ENCODE measurements around the gene LCN10.
A peak's percentile ranks its signal among the peaks of the same experiment; 100 is the strongest.
"Not testable (repeated sequence)": the region's sequence is repeated elsewhere in the genome, so short reads cannot be mapped to it uniquely, and the experiment has no call there.

LCN10 gene

DNA sequence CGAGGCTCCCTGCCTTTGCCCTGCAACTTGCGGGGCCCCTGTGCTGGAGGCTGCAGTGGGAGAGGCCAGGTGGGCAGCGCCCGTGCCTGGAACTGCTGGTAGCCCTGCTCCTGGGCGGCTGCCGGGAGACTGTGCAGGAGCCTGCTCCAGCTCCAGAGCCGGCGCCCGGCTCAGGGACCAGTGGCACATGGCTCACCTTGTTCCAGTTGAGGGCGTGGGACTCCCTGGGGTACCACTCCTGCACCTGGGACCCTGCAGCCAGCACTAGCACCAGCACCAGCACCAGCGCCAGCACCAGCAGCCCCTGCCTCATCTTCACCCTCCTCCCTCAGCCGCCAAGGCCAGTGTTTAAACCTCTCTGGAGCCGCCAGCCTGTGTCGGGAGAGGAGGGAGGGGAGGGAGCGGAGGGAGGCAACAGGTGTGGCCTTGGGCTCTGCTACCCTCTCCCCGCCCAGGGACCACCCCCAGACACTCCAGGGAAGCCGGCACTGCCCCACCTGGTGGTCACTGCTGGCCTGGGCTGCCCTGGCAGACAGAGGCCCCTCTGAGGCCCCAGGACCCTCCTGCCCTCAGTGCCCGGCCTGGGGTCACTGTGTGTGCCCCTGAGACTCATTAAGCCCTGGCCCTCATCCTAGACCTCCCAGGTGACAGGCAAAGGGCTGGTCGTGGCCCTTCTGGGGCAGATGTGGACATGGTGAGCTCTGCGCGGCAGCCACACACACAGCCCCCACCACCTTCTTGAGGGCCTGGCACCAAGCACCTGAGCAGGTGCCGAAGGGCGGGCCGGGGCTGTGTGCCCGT, at the start of gene LCN10:
Gene LCN10, minus strand, starts transcription at position 350 of the 801 bp plus-strand sequence. Its CDS starts 37 bp downstream, at position 313.
- DNase-seq = no peak

DNA sequence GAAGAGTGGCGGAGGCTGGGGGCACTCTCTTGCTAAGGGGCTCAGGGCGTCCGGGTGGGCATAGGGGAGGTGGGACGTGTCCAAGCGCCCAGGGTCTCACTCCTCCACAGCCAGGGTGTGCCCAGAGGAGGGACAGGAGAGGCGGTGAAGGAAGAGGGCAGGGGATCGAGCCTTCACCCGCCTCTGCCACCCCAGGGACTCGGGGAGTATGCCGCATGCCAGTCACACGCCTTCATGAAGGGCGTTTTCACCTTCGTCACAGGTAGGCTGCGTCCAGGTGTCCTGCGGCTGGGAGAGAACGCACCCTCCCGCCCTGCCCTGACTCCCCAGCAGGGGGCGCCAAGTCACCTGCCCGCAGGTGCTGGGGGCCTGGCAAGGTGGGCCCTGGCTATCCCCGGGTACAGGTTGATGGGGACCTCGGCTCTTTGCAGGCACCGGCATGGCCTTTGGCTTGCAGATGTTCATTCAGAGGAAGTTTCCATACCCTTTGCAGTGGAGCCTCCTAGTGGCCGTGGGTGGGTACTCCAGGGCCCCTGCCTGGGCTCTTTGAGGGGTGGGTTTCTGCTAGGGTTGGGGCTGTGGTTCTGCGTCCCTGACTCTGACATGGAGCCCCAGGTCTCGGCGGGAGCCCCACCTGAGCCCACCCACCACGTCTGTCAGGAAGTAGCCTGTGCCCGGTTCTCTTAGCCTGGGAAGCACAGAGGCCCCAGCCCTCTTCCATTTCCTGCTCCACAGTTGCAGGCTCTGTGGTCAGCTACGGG, 49.0 kb upstream of the LCN10 start:
- peak; percentile 48 to 56 (median 52) for DNase-seq

- peak; percentile 98 to 100 (median 100) for DNase-seq
These were observed 48.1 kb upstream of the LCN10 start, which contains the start of gene TMEM141 for GRCh38 chr9:136790640-136791515. TSS of gene TMEM141 (plus strand) at chr9:136791344. CDS start at chr9:136791371, 27 bp downstream.

DNA sequence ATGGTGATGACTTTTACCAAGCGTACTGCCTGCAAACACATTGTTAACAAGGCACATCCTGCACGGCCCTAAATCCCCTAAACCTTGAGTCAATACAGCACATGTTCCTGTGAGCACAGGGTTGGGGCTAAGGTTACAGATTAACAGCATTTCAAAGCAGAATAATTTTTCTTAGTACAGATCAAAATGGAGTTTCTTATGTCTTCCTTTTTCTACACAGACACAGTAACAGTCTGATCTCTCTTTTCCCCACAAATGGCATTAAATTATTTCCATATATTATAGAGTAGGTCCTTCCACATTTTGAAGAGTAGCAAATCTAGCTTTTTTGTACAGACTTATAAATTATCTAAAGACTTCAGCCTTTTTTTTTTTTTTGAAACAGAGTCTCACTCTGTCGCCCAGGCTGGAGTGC, 46.8 kb upstream of the LCN10 start:
- DNase-seq = no peak

DNA sequence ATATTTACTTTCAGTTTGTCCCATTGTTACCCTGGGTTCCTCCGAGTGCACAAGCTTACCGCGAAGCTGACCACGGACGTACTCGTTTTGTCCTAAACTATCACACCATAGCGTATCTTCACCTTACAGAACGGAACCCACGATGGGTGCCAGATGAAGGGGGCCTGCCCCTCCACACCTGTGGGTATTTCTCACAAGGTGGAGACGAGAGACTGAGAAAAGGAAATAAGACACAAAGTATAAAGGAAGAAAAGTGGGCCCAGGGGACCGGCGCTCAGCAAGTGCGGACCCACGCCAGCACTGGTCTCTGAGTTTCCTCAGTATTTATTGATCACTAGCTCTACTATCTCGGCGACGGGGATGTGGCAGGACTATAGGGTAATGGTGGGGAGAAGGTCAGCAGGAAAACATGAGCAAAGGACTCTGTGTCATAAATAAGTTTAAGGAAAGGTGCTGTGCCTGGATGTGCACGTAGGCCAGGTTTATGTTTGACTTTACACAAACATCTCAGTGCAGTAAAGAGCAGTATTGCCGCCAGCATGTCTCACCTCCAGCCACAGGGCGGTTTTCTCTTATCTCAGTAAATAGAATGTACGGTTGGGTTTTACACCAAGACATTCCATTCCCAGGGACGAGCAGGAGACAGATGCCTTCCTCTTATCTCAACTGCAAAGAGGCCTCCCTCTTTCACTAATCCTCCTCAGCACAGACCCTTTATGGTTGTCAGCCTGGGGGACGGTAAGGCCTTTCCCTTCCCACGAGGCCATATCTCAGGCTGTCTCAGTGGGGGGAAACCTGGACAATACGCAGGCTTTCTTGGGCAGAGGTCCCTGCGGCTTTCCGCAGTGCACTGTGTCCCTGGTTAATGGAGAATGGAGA, 46.1 kb upstream of the LCN10 start:
- DNase-seq = not testable (repeated sequence)

DNA sequence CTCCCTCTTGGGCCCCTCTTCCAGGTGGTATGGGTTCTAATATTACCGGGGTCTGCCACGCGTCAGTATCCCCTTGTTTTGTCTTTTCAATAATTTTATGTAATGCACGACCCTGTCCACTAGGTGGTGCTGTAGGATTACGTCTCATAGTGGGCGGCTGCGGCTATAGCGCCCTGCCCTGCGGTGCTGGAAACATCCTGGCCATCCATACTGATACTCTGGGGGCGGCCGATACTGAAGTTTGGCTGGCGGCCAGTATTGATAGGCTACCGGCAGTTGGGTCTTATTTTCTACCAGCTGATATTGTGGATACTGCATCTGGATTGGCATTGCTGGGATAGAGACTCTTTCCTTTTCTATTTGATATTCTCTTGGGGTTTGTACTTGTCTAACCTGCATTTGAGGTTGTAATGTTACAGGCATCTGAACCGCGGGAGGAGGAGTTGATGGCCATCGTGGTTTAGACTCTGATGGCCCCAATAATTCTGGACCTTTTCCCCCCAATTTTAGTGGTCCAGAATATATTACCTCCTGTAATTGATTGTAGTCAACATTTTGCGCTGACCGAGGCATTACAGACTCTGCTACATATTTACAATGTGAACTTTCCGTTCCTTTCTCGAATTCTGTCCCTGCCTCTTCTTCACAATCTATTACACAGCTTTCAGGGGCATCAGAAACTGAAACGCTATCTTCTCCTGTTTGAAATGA, 45.1 kb upstream of the LCN10 start:
- DNase-seq = peak; percentile 30 to 53 (median 44)

- DNase-seq = not testable (repeated sequence)
These were observed 44.2 kb upstream of the LCN10 start for GRCh38 chr9:136786983-136787382.

- no peak for DNase-seq
These were observed 43.7 kb upstream of the LCN10 start for GRCh38 chr9:136786451-136786850.

GRCh38 chr9:136785565-136786355, 43.0 kb upstream of the LCN10 start:
- DNase-seq = not testable (repeated sequence)

DNA sequence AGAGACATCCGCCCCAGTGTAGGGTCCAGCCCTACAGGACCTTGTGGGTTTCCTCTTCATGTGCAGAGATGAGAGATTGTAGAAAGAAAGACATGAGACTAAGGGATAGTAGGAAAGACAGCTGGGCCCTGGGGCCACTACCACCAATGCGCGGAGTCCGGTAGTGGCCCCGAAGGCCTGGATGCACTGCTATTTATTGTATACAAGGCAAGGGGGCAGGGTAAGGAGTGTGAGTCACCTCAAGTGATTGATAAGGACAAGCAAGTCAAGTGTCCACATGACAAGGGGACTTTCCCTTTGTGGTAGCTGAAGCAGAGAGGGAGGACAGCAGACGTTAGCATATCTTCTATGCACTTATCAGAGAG, 42.2 kb upstream of the LCN10 start:
- DNase-seq = no peak

GRCh38 chr9:136784249-136784996, 41.7 kb upstream of the LCN10 start:
- no peak for DNase-seq

DNA sequence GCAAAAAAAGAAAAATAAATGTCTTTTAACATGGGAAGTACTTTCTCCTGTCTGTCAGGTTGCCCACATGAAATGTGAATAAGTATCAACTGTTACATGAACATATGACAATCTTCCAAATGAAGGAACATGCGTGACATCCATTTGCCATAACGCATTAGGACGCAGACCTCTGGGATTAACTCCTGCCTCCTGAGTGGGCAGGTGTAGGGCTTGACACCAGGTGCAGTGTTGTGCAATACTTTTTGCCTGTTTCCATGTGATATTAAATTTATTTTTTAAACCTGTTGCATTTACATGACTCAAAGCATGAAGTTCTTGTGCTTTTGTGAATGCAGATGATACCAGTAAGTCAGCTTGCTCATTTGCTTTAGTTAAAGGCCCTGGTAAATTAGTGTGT, 39.7 kb upstream of the LCN10 start:
- DNase-seq = no peak

- DNase-seq = no peak
These were observed 37.1 kb upstream of the LCN10 start for GRCh38 chr9:136779808-136780207.

- DNase-seq = no peak
These were observed 34.6 kb upstream of the LCN10 start for GRCh38 chr9:136777359-136777758.

GRCh38 chr9:136776947-136777346, 34.2 kb upstream of the LCN10 start:
- no peak for DNase-seq

DNA sequence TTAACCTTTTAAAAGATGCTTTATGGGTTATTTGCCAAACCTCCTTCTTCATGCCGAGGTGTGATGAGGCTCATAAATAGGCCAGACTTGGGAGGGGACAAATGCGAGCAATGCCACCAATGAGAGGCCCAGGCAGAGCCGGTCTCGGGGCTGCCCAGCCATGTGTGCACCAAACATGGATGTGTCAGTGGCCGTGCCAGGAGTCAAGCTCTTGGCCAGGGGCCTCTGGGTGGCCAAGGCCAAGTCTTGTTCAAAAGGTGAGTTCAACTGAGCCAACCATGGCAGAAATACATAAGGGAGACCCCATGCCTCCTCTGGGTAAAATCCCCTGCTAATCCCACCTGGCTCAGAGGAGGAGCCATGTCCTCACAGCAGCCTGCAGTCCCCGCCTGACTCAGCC, 32.5 kb upstream of the LCN10 start:
- no peak for DNase-seq

- no peak for DNase-seq
These were observed 31.8 kb upstream of the LCN10 start for GRCh38 chr9:136774416-136775045.

GRCh38 chr9:136773386-136774044, 30.8 kb upstream of the LCN10 start:
- no peak for DNase-seq

Data from activated CD4-positive, CD25-positive, alpha-beta regulatory T cell (primary cell).